GM21737 (cell line): Measurements from ENCODE around the gene PPP6R3.
"Not testable (repeated sequence)": the region's sequence is repeated elsewhere in the genome, so short reads cannot be mapped to it uniquely, and the experiment has no call there.

Experiments used
- ATAC-seq: cut with Tn5 transposase; IDR thresholded peaks from one replicate; pipeline ENCODE4 v1.9.1; 2021; ENCODE audit warnings: mild to moderate bottlenecking, moderate library complexity; ENCODE audit not compliant: unreplicated experiment

Gene PPP6R3

GRCh38 chr11:68457216-68457897, 3.2 kb upstream of the PPP6R3 start:
- no peak for ATAC-seq

DNA sequence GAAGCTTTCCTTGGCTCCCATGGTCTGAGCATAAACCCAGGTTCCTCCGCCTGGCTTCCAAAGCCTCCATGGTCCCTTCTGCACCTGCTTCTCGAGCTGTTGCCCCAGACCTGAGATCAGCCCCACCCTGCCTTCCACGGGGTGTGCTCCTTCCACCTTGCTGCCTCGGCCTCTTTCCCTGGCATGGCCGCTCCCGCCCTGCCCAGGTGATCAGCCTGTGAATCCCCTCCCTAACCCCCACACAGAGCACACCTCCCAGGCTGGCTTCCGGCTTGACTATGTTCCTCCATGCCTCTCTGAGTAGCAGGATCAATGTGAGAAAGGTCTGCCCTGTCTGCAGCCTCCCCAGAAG, 2.7 kb upstream of the PPP6R3 start:
- no peak for ATAC-seq

GRCh38 chr11:68458340-68458739, 2.2 kb upstream of the PPP6R3 start:
- not testable (repeated sequence) for ATAC-seq

- peak; percentile 70 for ATAC-seq
Measured at GRCh38 chr11:68459886-68460740, 439 bp upstream of the PPP6R3 start.

DNA sequence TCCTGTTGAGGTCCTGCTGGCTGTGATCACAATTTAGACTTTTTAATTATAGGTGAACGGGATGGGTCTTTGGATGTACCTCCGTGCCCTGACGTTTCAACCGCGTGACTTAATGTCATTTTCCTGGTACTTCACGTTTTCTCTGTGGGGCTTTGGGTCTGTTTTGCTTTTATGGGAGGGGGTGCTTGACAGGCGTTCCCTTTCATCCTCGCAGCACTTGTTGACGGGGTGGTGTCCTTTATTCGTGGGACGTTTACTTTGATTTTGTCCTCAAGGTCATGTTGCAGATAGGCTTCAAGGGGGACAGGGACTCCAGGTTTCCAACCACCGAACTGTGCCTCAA, 994 bp downstream of the PPP6R3 start:
- ATAC-seq = no peak

DNA sequence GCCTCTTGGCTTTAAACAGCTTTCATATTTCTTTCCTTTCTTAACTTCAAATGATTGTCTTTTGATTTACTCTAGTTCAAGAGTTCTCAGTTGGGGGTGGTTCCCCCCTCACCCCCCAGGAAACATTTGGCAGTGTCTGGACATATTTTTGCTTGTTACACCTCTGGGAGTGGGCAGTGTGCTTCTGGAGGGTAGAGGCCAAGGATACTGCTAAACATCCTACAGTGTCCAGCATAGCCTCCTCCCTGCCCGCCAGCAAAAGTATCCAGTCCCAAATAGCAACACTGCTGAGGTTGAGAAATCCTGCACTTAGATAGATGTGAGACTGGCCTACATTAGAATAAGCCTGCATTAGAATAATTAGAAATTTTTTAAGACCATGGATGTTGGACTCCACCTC, 3.2 kb downstream of the PPP6R3 start:
- ATAC-seq = no peak

DNA sequence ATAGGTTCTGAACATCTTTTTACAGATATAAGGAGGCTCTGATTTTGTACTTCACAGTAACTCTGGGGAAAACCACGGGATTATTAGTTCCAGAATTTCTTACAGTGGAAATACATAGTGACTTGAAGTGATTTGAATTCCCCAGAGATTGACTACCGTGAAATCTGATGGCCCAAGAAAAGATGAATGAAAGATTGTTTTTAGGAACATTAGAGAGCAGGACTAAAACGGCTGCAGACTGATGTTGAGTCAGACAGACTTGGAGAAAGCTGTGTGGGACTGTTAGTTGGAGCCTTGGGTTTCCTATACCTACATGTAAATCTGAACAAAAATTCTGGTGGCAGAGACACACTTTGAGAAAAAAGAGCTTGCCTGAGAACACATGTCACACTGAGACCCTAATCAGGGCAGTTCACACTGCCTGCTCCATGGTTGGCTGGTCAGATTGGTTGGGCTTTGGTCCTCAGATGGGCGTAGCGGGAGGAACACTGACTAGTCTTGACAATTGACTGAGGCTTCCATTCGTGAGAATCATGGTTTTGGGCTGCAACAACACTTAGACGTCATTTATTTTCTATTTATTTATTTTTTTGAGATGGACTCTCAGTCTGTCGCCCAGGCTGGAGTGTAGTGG, 6.8 kb downstream of the PPP6R3 start:
- no peak for ATAC-seq

- no peak for ATAC-seq
Measured at GRCh38 chr11:68468217-68468828, 7.8 kb downstream of the PPP6R3 start.

- ATAC-seq = no peak
Measured at GRCh38 chr11:68469122-68469521, 8.6 kb downstream of the PPP6R3 start.

GRCh38 chr11:68469642-68470041, 9.1 kb downstream of the PPP6R3 start:
- ATAC-seq = no peak

- no peak for ATAC-seq
Measured at GRCh38 chr11:68470304-68470811, 9.8 kb downstream of the PPP6R3 start.

DNA sequence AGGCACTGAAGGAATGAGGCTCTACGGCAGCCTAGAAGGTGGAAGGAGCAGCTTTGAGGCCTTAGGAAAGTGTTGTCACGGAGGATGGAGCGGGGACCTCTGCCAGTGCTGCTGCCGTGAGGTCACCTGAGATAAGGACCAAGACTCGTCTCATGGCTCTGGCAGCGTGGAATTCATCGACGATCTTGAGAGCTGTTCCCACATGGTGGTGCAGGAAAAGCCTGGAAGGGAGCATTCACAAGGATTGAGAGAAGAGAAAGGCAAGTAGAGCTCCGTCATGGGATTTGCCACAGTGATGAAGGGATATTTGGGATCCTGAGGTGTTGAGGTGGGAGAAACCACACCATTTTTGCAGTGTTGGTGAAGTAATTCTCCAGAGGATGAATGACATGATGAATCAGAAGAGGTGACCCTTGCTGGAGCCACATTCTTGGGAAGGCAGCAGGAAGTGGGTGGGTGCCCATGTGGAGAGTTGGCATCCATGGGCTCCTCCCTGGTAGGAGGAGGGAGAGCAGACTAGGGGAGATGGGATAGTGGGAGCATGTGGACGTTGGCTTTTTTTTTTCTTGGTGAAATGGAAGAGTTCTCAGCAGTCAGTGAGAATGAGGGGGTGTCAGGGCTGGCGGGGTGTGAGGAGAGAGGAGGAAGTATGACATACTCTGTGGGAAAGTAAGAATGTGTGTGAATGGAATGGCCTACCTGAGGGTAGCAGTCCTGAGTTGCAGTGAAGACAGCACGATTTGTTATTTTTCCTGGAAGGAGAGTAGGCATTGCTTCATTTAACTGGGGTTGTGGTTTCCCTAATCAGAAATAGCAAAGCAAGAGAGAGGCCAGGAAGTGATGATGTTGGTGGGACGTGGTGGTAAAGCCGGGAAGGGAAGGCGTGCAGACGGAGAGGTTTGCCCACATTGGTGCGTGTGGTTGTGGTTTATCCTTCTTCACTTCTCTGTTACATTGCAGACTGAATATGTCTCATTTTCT, 11.1 kb downstream of the PPP6R3 start:
- no peak for ATAC-seq

- ATAC-seq = no peak
Measured at GRCh38 chr11:68472778-68473177, 12.2 kb downstream of the PPP6R3 start.

DNA sequence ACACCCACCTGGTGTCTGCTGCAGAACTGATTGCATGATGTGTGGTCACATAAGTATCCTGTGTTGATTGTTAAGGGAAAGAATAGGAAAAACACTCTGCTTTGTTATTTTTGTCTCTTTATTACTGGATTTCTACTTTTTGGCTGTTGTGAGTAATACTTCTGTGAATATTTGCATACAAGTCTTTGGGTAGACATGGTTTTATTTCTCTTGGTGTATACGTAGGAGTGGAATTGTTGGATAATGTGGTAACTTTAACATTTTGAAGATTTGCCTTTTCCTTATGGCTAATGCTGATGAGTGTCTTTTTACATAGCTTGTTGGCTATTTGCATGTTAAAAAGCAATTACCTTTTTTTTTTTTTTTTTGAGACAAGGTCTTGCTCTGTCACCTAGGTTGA, 13.1 kb downstream of the PPP6R3 start:
- ATAC-seq = no peak

DNA sequence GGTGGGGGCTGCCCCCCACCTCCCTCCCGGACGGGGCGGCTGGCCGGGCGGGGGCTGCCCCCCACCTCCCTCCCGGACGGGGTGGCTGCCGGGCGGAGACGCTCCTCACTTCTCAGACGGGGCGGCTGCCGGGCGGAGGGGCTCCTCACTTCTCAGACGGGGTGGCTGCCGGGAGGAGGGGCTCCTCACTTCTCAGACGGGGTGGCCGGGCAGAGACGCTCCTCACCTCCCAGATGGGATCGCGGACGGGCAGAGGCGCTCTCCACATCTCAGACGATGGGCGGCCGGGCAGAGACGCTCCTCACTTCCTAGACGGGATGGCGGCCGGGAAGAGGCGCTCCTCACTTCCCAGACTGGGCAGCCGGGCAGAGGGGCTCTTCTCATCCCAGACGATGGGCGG, 15.1 kb downstream of the PPP6R3 start:
- not testable (repeated sequence) for ATAC-seq

GRCh38 chr11:68479390-68479789, 18.8 kb downstream of the PPP6R3 start:
- ATAC-seq = no peak

GRCh38 chr11:68480193-68480592, 19.6 kb downstream of the PPP6R3 start:
- no peak for ATAC-seq

GRCh38 chr11:68480852-68481510, 20.4 kb downstream of the PPP6R3 start:
- no peak for ATAC-seq

DNA sequence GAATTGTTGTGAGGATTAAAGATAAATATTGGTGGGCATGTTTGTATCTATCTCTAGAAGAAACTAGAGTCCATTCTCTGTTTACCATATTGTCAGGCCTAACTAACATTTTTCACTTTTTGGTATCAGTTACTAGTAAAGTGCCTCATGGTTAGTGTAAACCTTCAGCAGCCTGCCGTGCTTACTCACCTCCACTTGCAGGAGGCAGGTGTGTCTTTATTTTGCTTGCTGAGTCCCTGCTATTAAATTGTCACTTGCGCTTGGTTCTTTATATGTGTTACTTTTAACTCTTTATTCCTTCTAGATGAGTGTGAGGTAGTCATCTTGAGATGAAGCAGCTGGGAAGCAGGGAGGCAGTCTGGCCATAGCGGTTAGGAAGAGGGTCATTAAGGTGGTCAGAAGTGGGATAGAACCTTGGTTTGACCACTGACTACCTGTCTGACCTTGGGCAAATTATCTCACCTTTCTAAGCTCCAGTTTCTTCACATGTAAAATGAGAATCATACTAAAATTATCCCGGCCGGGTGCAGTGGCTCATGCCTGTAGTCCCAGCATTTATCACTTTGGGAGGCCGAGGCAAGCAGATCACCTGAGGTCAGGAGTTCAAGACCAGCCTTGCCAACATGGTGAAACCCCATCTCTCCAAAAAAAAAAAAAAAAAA, 21.2 kb downstream of the PPP6R3 start:
- ATAC-seq = no peak
